Ascending aorta (tissue), 2 donors: ENCODE measurements around the gene UBE2O. TPM values are rescaled to one million over a fixed set of nuclear protein-coding genes. Genes with fewer than 3 reads are reported as not detected.
A peak's percentile ranks its signal among the peaks of the same experiment; 100 is the strongest.
"Not testable (repeated sequence)": the region's sequence is repeated elsewhere in the genome, so short reads cannot be mapped to it uniquely, and the experiment has no call there.

ENCODE experiments used
- DNase-seq, 2 donors: peaks; one replicate each; pipeline ENCODE4 v3.0.0-alpha.2; 2019; ENCODE audit warnings: low spot score in 2 of 2
- H3K27ac ChIP-seq, 2 donors: fragments of 200-600 bp; sonication (generic); one replicate each; pipeline ENCODE4 v1.5.1; 2016 to 2017; ENCODE audit warnings: mild to moderate bottlenecking in 1 of 2
- H3K27me3 ChIP-seq: fragments of 200-600 bp; sonication (generic); one replicate; pipeline ENCODE4 v1.5.1; 2017
- H3K36me3 ChIP-seq, 2 donors: fragments of 200-600 bp; sonication (generic); one replicate each; pipeline ENCODE4 v1.5.1; 2016
- H3K4me1 ChIP-seq, 2 donors: fragments of 200-600 bp; sonication (generic); one replicate each; pipeline ENCODE4 v1.5.1; 2016 to 2017; ENCODE audit warnings: mild to moderate bottlenecking in 1 of 2
- H3K4me3 ChIP-seq, 2 donors: fragments of 200-600 bp; sonication (generic); one replicate each; pipeline ENCODE4 v1.5.1; 2016 to 2017; ENCODE audit warnings: mild to moderate bottlenecking in 1 of 2
- H3K9me3 ChIP-seq, 2 donors: fragments of 200-600 bp; sonication (generic); one replicate each; pipeline ENCODE4 v1.5.1; 2016
- intact Hi-C: fragments of 100-400 bp; cut with DNase I; formaldehyde crosslinking; loops from one replicate; pipeline ENCODE4 v1.15.1; 2023
- total RNA-seq: library from RNA; depleted of rRNA; stranded (reverse); fragments of >200 nt; gene quantifications from one replicate; pipeline ENCODE4 v1.1.0, GENCODE V29; 2016
- TF ChIP-seq, protein P1 (sequence below), 3 experiments: fragments of 200-600 bp in 2 of 3; fragments of 450-650 bp in 1 of 3; sonication (generic) in 2 of 3; IDR thresholded peaks; one replicate each; pipeline ENCODE4 v1.5.1; 2016 to 2019; ENCODE audit warnings: antibody characterized with exemption in 3 of 3, mild to moderate bottlenecking in 1 of 3, moderate library complexity in 1 of 3

Gene UBE2O
- total RNA-seq, 1 donor from 2014 or later, result 19.6 TPM

- H3K27me3 ChIP-seq, result no peaks in the 10 kb centered on the region
- no peak for DNase-seq
- H3K36me3 ChIP-seq, result peaks cover 0 to 16% of the 10 kb centered on the region in 2 donors
- peaks cover 0 to 16% of the 10 kb centered on the region in 2 donors for H3K4me1 ChIP-seq
- H3K27ac ChIP-seq, result peak overlapping the region; percentile 5 to 35
- peak overlapping the region in 1 of 2 donors; percentile 97 for H3K4me3 ChIP-seq
- H3K9me3 ChIP-seq, result no peaks in the 10 kb centered on the region
- intact Hi-C loops, result loop anchor here (2.0 to 5.0 kb wide), 3 partner anchors 47 to 374 kb away; partner anchors contain the start of genes ACOX1 and TEN1
- TF ChIP-seq, protein P1, sequence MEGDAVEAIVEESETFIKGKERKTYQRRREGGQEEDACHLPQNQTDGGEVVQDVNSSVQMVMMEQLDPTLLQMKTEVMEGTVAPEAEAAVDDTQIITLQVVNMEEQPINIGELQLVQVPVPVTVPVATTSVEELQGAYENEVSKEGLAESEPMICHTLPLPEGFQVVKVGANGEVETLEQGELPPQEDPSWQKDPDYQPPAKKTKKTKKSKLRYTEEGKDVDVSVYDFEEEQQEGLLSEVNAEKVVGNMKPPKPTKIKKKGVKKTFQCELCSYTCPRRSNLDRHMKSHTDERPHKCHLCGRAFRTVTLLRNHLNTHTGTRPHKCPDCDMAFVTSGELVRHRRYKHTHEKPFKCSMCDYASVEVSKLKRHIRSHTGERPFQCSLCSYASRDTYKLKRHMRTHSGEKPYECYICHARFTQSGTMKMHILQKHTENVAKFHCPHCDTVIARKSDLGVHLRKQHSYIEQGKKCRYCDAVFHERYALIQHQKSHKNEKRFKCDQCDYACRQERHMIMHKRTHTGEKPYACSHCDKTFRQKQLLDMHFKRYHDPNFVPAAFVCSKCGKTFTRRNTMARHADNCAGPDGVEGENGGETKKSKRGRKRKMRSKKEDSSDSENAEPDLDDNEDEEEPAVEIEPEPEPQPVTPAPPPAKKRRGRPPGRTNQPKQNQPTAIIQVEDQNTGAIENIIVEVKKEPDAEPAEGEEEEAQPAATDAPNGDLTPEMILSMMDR (IDR thresholded peaks at IDR 0.05), result no peak
These were observed 101.4 kb downstream of the UBE2O start for GRCh38 chr17:76351526-76352071.

DNA sequence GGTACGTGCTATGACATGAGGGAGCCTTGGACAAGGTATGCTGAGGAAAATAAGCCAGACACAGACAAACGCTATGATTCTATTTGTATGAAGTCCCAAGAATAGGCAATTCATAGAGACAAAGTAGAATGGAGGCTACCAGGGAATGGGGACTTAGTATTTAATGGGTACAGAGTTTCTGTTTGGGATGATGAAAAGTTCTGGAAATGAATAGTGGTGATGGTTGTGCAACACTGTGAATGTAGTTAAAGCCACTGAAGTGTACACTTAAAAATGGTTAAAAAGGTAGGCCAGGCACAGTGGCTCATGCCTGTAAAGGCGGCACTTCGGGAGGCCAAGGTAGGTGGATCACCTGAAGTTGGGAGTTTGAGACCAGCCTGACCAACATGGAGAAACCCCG lies 102.5 kb downstream of the UBE2O start:
- H3K4me3 ChIP-seq, result no peak overlapping the region
- DNase-seq, result no peak
- H3K27ac ChIP-seq, result no peak overlapping the region
- peaks cover 5 to 27% of the 10 kb centered on the region in 2 donors for H3K36me3 ChIP-seq
- intact Hi-C loops, result loop anchor here (5.0 kb wide), 2 partner anchors 48 to 373 kb away; partner anchors contain the start of genes ACOX1 and TEN1
- H3K9me3 ChIP-seq, result no peaks in the 10 kb centered on the region
- peaks cover 0 to 16% of the 10 kb centered on the region in 2 donors for H3K4me1 ChIP-seq
- H3K27me3 ChIP-seq, result no peaks in the 10 kb centered on the region
- TF ChIP-seq, protein P1 (IDR thresholded peaks at IDR 0.05), result no peak

DNA sequence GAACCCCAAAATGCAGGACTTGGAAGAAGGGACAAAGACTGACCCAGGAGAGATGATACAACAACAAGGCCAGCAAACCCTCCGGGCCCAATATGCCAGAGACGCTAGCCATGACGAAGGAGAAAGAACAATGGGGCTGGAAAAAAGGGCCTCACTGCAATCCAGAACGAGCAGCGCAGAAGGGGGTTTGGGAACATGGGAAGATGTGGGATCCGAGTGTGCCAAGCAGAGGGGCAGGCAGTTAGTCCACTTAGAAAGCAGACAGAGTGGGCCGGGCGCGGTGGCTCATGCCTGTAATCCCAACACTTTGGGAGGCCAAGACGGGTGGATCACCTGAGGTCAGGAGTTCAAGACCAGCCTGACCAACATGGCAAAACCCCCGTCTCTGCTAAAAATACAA lies 106.0 kb downstream of the UBE2O start:
- H3K27ac ChIP-seq, H3K4me1 ChIP-seq, intact Hi-C loops, H3K4me3 ChIP-seq, H3K27me3 ChIP-seq, DNase-seq, H3K9me3 ChIP-seq: not testable (repeated sequence)
- H3K36me3 ChIP-seq, result peaks cover 28 to 58% of the 10 kb centered on the region in 2 donors

DNA sequence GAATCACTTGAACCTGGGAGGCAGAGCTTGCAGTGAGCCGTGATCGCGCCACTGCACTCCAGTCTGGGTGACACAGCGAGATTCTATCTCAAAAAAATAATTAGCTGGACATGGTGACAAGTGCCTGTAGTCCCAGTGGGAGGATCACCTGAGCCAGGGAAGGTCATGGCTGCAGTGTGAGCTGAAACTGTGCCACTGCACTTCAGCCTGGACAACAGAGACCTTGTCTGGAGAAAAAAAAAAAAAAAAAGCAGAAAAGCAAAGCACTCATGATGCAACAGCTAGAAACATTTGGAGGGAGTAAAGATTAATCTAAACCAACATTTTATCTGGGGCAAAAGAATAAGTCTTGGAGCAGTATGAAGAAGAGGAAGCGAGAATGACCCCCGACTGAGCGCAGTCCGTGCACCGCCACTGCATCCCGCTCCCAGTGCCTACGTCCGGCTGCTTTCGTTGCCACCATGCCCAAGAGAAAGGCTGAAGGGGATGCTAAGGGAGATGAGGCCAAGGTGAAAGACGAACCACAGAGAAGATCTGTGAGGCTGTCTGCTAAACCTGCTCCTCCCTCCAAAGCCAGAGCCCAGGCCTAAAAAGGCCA lies 107.5 kb downstream of the UBE2O start:
- peaks cover 30 to 60% of the 10 kb centered on the region in 2 donors for H3K36me3 ChIP-seq
- no peaks in the 10 kb centered on the region for H3K4me1 ChIP-seq
- no peak overlapping the region for H3K27ac ChIP-seq
- TF ChIP-seq, protein P1 (IDR thresholded peaks at IDR 0.05), result no peak
- DNase-seq, result no peak
- no peak overlapping the region for H3K4me3 ChIP-seq
- intact Hi-C loops, result no loop called here
- H3K27me3 ChIP-seq, result no peaks in the 10 kb centered on the region
- H3K9me3 ChIP-seq, result no peaks in the 10 kb centered on the region

DNA sequence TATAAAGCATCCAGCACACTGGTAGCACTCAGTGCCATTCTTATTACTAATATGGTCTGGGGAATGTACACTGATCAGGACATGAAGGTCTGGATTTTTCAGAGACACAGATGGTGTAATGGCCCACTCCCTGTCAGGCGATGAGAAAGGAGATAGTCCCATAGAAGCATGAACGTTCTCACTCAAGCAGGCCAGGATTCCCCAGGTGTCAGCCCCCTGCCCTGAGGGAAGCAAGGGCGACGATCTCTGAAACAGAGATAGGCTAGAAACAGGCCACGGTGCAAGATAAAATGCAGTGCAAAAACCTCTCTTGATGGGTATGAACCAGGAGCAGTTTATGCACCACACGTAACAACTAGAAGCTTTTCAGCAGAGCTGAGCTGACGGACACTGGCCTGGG lies 109.8 kb downstream of the UBE2O start:
- TF ChIP-seq, protein P1 (IDR thresholded peaks at IDR 0.05), result no peak
- H3K36me3 ChIP-seq, result peaks cover 30 to 58% of the 10 kb centered on the region in 2 donors

GRCh38 chr17:76341301-76341700 lies 111.7 kb downstream of the UBE2O start:
- DNase-seq, result no peak
- TF ChIP-seq, protein P1 (IDR thresholded peaks at IDR 0.05), result no peak

More for the DNA sequence above, 109.8 kb downstream of the UBE2O start:
- H3K4me3 ChIP-seq, result no peak overlapping the region
- no peak overlapping the region for H3K27ac ChIP-seq
- H3K27me3 ChIP-seq, result no peaks in the 10 kb centered on the region
- intact Hi-C loops, result no loop called here
- H3K9me3 ChIP-seq, result no peaks in the 10 kb centered on the region
- no peak for DNase-seq
- H3K4me1 ChIP-seq, result peaks cover 0 to 16% of the 10 kb centered on the region in 2 donors

More at GRCh38 chr17:76341301-76341700, 111.7 kb downstream of the UBE2O start:
- Histone ChIP-seq H3K27ac (no peak overlapping the region), H3K27me3 (no peaks in the 10 kb centered on the region), H3K4me3 (no peak overlapping the region), H3K36me3 (peaks cover 30 to 42% of the 10 kb centered on the region in 2 donors), H3K4me1 (peaks cover 0 to 21% of the 10 kb centered on the region in 2 donors), H3K9me3 (no peaks in the 10 kb centered on the region)
- intact Hi-C loops, result no loop called here
